Mucosa of stomach (tissue), 1 donor: Measurements from ENCODE around the gene FDXR.
"Not testable (repeated sequence)": the region's sequence is repeated elsewhere in the genome, so short reads cannot be mapped to it uniquely, and the experiment has no call there.

ENCODE experiments used
- H3K27me3 ChIP-seq: one replicate; pipeline ENCODE4 v1.7.0; 2013; ENCODE audit warnings: mild to moderate bottlenecking, low read length; ENCODE audit not compliant: control insufficient read depth, insufficient read depth
- H3K36me3 ChIP-seq: one replicate; pipeline ENCODE4 v1.7.0; 2013; ENCODE audit warnings: low read length; ENCODE audit not compliant: control insufficient read depth, insufficient read depth
- H3K4me1 ChIP-seq: one replicate; pipeline ENCODE4 v1.7.0; 2013; ENCODE audit warnings: mild to moderate bottlenecking, low read length; ENCODE audit not compliant: control insufficient read depth, insufficient read depth
- H3K4me3 ChIP-seq: one replicate; pipeline ENCODE4 v1.7.0; 2013; ENCODE audit warnings: low read length
- H3K9ac ChIP-seq: one replicate; pipeline ENCODE4 v1.7.0; 2013; ENCODE audit warnings: mild to moderate bottlenecking, low read length, moderate library complexity
- H3K9me3 ChIP-seq: one replicate; pipeline ENCODE4 v1.7.0; 2013; ENCODE audit warnings: mild to moderate bottlenecking, low read length, moderate library complexity; ENCODE audit not compliant: control insufficient read depth
- donor health status: Pancreatic carcinoma.

FDXR gene

DNA sequence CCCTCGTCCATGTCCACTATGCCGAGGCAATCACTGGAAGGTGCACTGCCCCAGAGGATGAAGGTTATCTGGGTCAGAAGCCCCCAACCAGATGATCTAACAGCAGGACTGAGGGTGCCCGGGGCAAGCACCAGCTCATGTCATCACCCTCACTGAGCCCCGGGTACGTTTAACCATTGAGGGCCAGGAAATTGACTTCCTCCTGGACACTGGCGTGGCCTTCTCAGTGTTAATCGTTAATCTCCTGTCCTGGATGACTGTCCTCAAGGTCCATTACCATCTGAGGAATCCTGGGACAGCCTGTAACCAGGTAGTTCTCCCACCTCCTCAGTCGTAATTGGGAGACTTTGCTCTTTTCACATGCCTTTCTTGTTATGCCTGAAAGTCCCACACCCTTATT lies 38.6 kb upstream of the FDXR start:
- peaks cover 11% of the 10 kb centered on the region for H3K27me3 ChIP-seq
- not testable (repeated sequence) for H3K36me3 ChIP-seq, H3K9me3 ChIP-seq, H3K4me1 ChIP-seq, H3K4me3 ChIP-seq, H3K9ac ChIP-seq

GRCh38 chr17:74909097-74909496 lies 36.3 kb upstream of the FDXR start:
- H3K4me1 ChIP-seq, H3K9me3 ChIP-seq, H3K9ac ChIP-seq, H3K36me3 ChIP-seq, H3K4me3 ChIP-seq: not testable (repeated sequence)
- H3K27me3 ChIP-seq, result peaks cover 18% of the 10 kb centered on the region

GRCh38 chr17:74907012-74907411 lies 34.2 kb upstream of the FDXR start:
- Histone ChIP-seq H3K36me3 (no peaks in the 10 kb centered on the region), H3K9ac (no peak overlapping the region), H3K9me3 (no peaks in the 10 kb centered on the region), H3K4me1 (peaks cover 2% of the 10 kb centered on the region), H3K27me3 (peaks cover 37% of the 10 kb centered on the region), H3K4me3 (no peak overlapping the region)

- not testable (repeated sequence) for H3K4me3 ChIP-seq, H3K4me1 ChIP-seq, H3K9me3 ChIP-seq, H3K36me3 ChIP-seq, H3K9ac ChIP-seq
- H3K27me3 ChIP-seq, result peaks cover 42% of the 10 kb centered on the region
Measured at GRCh38 chr17:74906214-74906793, 33.5 kb upstream of the FDXR start.

DNA sequence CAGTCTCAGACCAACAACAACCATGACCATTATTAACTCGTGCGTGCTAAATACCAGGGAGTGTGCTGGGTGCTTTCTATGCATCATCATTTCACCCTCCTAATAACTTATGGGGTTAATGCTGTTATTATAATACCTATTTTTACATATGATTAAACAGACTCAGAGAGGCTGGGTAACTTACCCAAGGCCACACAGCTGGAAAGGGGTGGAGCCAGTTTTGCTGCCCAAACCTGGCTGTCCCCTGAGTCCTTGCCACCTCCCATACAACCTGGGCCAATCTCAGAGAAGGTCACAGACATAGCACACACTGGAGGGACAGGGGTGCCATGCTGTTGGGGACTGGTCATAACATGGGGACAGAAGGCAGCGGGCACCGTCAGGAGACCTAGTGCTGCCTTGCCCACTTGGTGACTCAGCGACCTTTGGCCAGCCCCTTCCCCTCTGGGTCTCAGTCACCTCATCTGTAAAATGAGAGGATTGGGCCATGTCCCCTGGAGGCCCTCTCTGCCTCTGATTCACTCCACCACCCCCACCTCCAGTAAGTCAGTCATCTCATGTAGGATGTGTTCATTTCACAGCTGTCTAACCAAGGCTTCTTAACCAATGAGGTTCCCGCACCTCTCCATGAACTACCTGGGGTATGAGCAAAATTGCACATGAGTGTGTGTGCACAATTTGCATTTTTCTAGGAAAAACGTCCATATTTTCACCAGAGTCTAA lies 32.1 kb upstream of the FDXR start:
- no peak overlapping the region for H3K9ac ChIP-seq
- no peak overlapping the region for H3K4me3 ChIP-seq

DNA sequence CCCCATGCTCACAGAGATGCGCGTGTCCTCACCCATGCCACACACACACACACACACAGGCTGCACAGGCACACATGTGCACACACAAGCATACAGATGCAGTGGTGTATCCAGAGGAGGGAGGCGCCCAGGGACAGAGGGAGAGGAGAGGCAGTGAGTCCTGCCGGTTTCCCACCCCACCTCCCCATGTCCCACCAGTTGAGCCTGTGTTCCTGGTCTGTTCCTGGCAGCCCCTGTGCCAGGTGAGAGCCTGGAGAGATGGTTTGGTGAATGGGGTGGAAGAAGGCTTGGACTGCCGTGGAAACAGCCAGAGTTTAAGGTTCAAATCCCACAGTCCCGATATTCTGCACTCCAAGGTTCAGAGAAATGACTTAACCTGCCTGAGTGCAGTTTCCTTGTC lies 30.9 kb upstream of the FDXR start:
- no peak overlapping the region for H3K4me3 ChIP-seq
- H3K9me3 ChIP-seq, result no peaks in the 10 kb centered on the region
- H3K4me1 ChIP-seq, result peaks cover 4% of the 10 kb centered on the region
- no peak overlapping the region for H3K9ac ChIP-seq
- no peaks in the 10 kb centered on the region for H3K36me3 ChIP-seq
- peaks cover 54% of the 10 kb centered on the region for H3K27me3 ChIP-seq

More for the DNA sequence above, 32.1 kb upstream of the FDXR start:
- Histone ChIP-seq H3K9me3 (no peaks in the 10 kb centered on the region), H3K27me3 (peaks cover 54% of the 10 kb centered on the region), H3K4me1 (peaks cover 4% of the 10 kb centered on the region), H3K36me3 (no peaks in the 10 kb centered on the region)

DNA sequence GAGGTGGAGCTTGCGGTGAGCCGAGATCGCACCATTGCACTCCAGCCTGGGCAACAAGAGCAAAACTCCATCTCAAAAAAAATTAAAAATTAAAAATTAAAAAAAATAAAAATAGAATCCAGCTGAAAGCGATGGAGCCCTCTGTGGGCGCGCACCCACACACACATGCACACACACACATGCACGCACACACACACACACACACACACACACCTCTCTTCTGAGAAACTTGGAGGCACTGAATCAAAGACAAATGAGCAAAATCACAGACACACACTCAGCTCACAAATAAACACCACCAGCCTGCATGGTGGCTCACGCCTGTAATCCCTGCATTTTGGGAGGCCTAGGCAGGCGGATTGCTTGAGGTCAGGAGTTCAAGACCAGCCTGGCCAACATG lies 30.2 kb upstream of the FDXR start:
- Histone ChIP-seq H3K27me3 (peaks cover 58% of the 10 kb centered on the region), H3K9ac (no peak overlapping the region), H3K36me3 (no peaks in the 10 kb centered on the region), H3K4me3 (no peak overlapping the region), H3K9me3 (no peaks in the 10 kb centered on the region), H3K4me1 (peaks cover 4% of the 10 kb centered on the region)

GRCh38 chr17:74901353-74902135 lies 28.8 kb upstream of the FDXR start:
- H3K36me3 ChIP-seq, result no peaks in the 10 kb centered on the region
- H3K9me3 ChIP-seq, result no peaks in the 10 kb centered on the region
- H3K4me3 ChIP-seq, result no peak overlapping the region
- H3K4me1 ChIP-seq, result peaks cover 4% of the 10 kb centered on the region
- H3K9ac ChIP-seq, result no peak overlapping the region
- H3K27me3 ChIP-seq, result peaks cover 61% of the 10 kb centered on the region

GRCh38 chr17:74900208-74900607 lies 27.4 kb upstream of the FDXR start:
- H3K36me3 ChIP-seq, result no peaks in the 10 kb centered on the region
- H3K4me1 ChIP-seq, result peaks cover 4% of the 10 kb centered on the region
- peaks cover 73% of the 10 kb centered on the region for H3K27me3 ChIP-seq
- no peaks in the 10 kb centered on the region for H3K9me3 ChIP-seq
- no peak overlapping the region for H3K4me3 ChIP-seq
- no peak overlapping the region for H3K9ac ChIP-seq

- Histone ChIP-seq H3K36me3 (no peaks in the 10 kb centered on the region), H3K4me3 (no peak overlapping the region), H3K4me1 (peaks cover 4% of the 10 kb centered on the region), H3K9ac (no peak overlapping the region), H3K9me3 (no peaks in the 10 kb centered on the region), H3K27me3 (peaks cover 73% of the 10 kb centered on the region)
Measured at GRCh38 chr17:74898376-74898946, 25.7 kb upstream of the FDXR start.

- Histone ChIP-seq H3K9ac (no peak overlapping the region), H3K27me3 (peaks cover 65% of the 10 kb centered on the region), H3K9me3 (no peaks in the 10 kb centered on the region), H3K4me3 (no peak overlapping the region), H3K36me3 (no peaks in the 10 kb centered on the region), H3K4me1 (peaks cover 5% of the 10 kb centered on the region)
Measured at GRCh38 chr17:74893936-74894671, 21.3 kb upstream of the FDXR start.
